ENCODE data around the gene TMEM201. TPM values are rescaled to one million over a fixed set of nuclear protein-coding genes. Genes with fewer than 3 reads are reported as not detected.

TMEM201 gene
- total and polyA plus RNA-seq, 2 of the 8 experiments (the other 6 are each of a cell fraction or from before 2014, with no cell fraction given), result 8.2 to 27.1 TPM

DNA sequence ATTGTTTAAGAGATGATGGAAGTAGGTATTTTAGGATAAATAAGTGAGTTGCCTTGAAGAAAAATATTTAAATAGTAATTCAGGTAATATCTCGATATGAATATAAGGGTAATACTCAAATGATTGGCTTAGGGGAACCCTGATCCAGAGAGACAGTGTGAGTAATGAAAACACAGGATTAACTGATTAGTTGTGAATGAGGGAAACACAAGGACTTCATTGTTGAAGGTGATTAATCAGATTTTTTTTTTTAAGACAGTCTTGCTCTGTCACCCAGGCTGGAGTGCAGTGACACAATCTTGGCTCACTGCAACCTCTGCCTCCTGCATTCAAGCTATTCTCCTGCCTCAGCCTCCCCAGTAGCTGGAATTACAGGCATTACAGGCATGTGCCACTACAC lies 36.7 kb upstream of the TMEM201 start:
- H2AFZ ChIP-seq (ENCODE audit: low read length), result no peak overlapping the region
- WGBS, 2 experiments (ENCODE audit: extremely low coverage in 1 of 2, insufficient coverage in 1 of 2, insufficient read length in 1 of 2, insufficient replicate concordance in 2 of 2, low coverage in 1 of 2, low lambda C conversion rate in 2 of 2, missing lambda C conversion rate in 1 of 2), result 100% methylated on average over 1 of the region's 1 CpG; no CpG with 5 or more reads in 1 of the 2 experiments
- H4K8ac ChIP-seq (ENCODE audit: extremely low read depth, insufficient read depth, low read length), result no peak overlapping the region
- no peak overlapping the region for H4K91ac ChIP-seq (replicated peaks; ENCODE audit: insufficient read length, low read length)
- FAIRE-seq (no peak), DNase-seq (ENCODE audit: low read depth in 1 of 2, low spot score in 2 of 2) (no peak)
- H2BK120ac ChIP-seq (replicated peaks; ENCODE audit: low read depth, low read length), result no peak overlapping the region
- H3K9ac ChIP-seq (replicated peaks in 1 of 4; ENCODE audit: extremely low read depth in 1 of 4, low read depth in 3 of 4, low read length in 3 of 4), result no peak overlapping the region
- ChIA-PET CTCF (ENCODE audit: partially characterized antibody) (interaction anchor here (0.7 to 1.4 kb wide), 3 partner anchors 13 to 512 kb away, joined by 3 read pairs; no protein-coding TSS in a partner anchor), POLR2A (ENCODE audit: partially characterized antibody) (no interaction called here)
- H3K27ac ChIP-seq (ENCODE audit: low read depth, low read length), result no peak overlapping the region
- H3K4me1 ChIP-seq (replicated peaks in 1 of 4; ENCODE audit: control insufficient read depth in 3 of 4, insufficient read depth in 4 of 4, low read length in 3 of 4), result no peaks in the 10 kb centered on the region
- no peaks in the 10 kb centered on the region for H3K27me3 ChIP-seq (replicated peaks in 1 of 4; ENCODE audit: control insufficient read depth in 3 of 4, extremely low read depth in 1 of 4, insufficient read depth in 3 of 4, low read length in 3 of 4)
- no peak overlapping the region for H3K4me2 ChIP-seq (ENCODE audit: insufficient read depth in 1 of 2, low read depth in 2 of 2, low read length in 2 of 2)
- H3K23ac ChIP-seq (ENCODE audit: insufficient read length), result no peak overlapping the region
- no peak overlapping the region for H4K5ac ChIP-seq (ENCODE audit: insufficient read length, low read depth, low read length)
- H2BK12ac ChIP-seq (ENCODE audit: low read depth, low read length), result no peak overlapping the region
- no peaks in the 10 kb centered on the region; the same call in 1 of the 2 replicates for H3K23me2 ChIP-seq (ENCODE audit: low read depth, low read length)
- H3K36me3 ChIP-seq (ENCODE audit: control insufficient read depth in 2 of 4, insufficient read depth in 4 of 4, low read length in 3 of 4), result peaks cover 3 to 33% (median 20%) of the 10 kb centered on the region in 4 experiments; a peak in 7 of 8 replicates
- peaks cover 11% of the 10 kb centered on the region for H3K79me1 ChIP-seq (ENCODE audit: low read depth, low read length)
- H2BK15ac ChIP-seq (ENCODE audit: low read length), result no peak overlapping the region
- H3K79me2 ChIP-seq (ENCODE audit: control insufficient read depth in 1 of 2, insufficient read depth in 2 of 2, low read length in 2 of 2), result peaks cover 15 to 55% of the 10 kb centered on the region in 2 experiments; a peak in 3 of 4 replicates
- no peaks in the 10 kb centered on the region for H3K9me3 ChIP-seq (ENCODE audit: insufficient read depth in 2 of 2, low read depth in 1 of 2, low read length in 1 of 2)
- no peak overlapping the region for H3K18ac ChIP-seq (ENCODE audit: extremely low read depth, low read length)
- H3K56ac ChIP-seq (replicated peaks; ENCODE audit: insufficient read length, low read depth, low read length), result no peak overlapping the region
- H2BK5ac ChIP-seq (ENCODE audit: low read depth, low read length), result no peak overlapping the region
- no peak overlapping the region for H3K4me3 ChIP-seq (ENCODE audit: extremely low read depth in 1 of 4, insufficient read depth in 2 of 4, low read depth in 3 of 4, low read length in 4 of 4)
- H2AK5ac ChIP-seq (ENCODE audit: low read depth, low read length), result no peak overlapping the region
- no peak overlapping the region for H3K4ac ChIP-seq (replicated peaks; ENCODE audit: insufficient read length, low read depth, low read length)
- H4K20me1 ChIP-seq (replicated peaks in 1 of 2; ENCODE audit: control insufficient read depth in 1 of 2, insufficient read depth in 2 of 2, low read length in 2 of 2), result peaks cover 6 to 21% of the 10 kb centered on the region in 2 experiments
- no peak overlapping the region for H3K14ac ChIP-seq (ENCODE audit: insufficient read length)
- no peak overlapping the region for H2BK20ac ChIP-seq (ENCODE audit: low read length)
- TF ChIP-seq JUND (IDR thresholded peaks at IDR 0.05; ENCODE audit: low read length), result no peak
- no peak for TF ChIP-seq POLR2A (IDR thresholded peaks at IDR 0.05; ENCODE audit: control extremely low read depth in 1 of 2, low read depth in 2 of 2, low read length in 2 of 2)
- no peak for TF ChIP-seq GTF2F1 (IDR thresholded peaks at IDR 0.05; ENCODE audit: borderline replicate concordance, low read depth, low read length)
- no peak for TF ChIP-seq EZH2 (IDR thresholded peaks at IDR 0.05; ENCODE audit: low read depth, low read length, severe bottlenecking)
- TF ChIP-seq TEAD4 (IDR thresholded peaks at IDR 0.05; ENCODE audit: low read depth, low read length), result no peak
- TF ChIP-seq, protein P1, sequence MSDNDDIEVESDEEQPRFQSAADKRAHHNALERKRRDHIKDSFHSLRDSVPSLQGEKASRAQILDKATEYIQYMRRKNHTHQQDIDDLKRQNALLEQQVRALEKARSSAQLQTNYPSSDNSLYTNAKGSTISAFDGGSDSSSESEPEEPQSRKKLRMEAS (IDR thresholded peaks at IDR 0.05), result no peak
- TF ChIP-seq YY1 (IDR thresholded peaks at IDR 0.05; ENCODE audit: low read depth, low read length), result no peak
- no peak for TF ChIP-seq BCL11A (IDR thresholded peaks at IDR 0.05; ENCODE audit: low read depth in 2 of 2, low read length in 2 of 2)
- TF ChIP-seq HDAC2 (IDR thresholded peaks at IDR 0.05; ENCODE audit: borderline replicate concordance in 1 of 2, low read depth in 2 of 2, low read length in 2 of 2), result no peak
- no peak for TF ChIP-seq CEBPB (IDR thresholded peaks at IDR 0.05; ENCODE audit: low read depth, low read length)
- TF ChIP-seq TBP (IDR thresholded peaks at IDR 0.05; ENCODE audit: low read depth, low read length), result no peak
- TF ChIP-seq TCF12 (IDR thresholded peaks at IDR 0.05; ENCODE audit: low read depth, low read length), result no peak
- TF ChIP-seq RBBP5 (IDR thresholded peaks at IDR 0.05; ENCODE audit: borderline replicate concordance, low read depth, low read length), result no peak
